ENCODE measurements around the gene GPR162. TPM values are rescaled to one million over a fixed set of nuclear protein-coding genes. Genes with fewer than 3 reads are reported as not detected.
A peak's percentile ranks its signal among the peaks of the same experiment; 100 is the strongest.
"Not testable (repeated sequence)": the region's sequence is repeated elsewhere in the genome, so short reads cannot be mapped to it uniquely, and the experiment has no call there.

GPR162 gene
- total RNA-seq, 2 donors from 2014 or later: 0.46 to 0.60 TPM

GRCh38 chr12:6853626-6854025 is 32.0 kb downstream of the GPR162 start:
- DNase-seq (ENCODE audit: low spot score in 2 of 2) (no peak), ATAC-seq (no peak)
- peak overlapping the region; percentile 96 to 97 for H3K27ac Mint-ChIP-seq
- no peaks in the 10 kb centered on the region for H3K9me3 Mint-ChIP-seq
- peaks cover 37 to 49% of the 10 kb centered on the region in 2 donors for H3K36me3 Mint-ChIP-seq

GRCh38 chr12:6854036-6854435 is 32.4 kb downstream of the GPR162 start:
- Mint-ChIP-seq H3K27ac (peak overlapping the region; percentile 96 to 97), H3K9me3 (no peaks in the 10 kb centered on the region), H3K36me3 (peaks cover 35 to 49% of the 10 kb centered on the region in 2 donors)
- no peak for DNase-seq (ENCODE audit: low spot score in 2 of 2)
- no peak for ATAC-seq

GRCh38 chr12:6855322-6855721 is 33.7 kb downstream of the GPR162 start:
- DNase-seq (ENCODE audit: low spot score in 2 of 2): no peak
- H3K9me3 Mint-ChIP-seq: no peaks in the 10 kb centered on the region
- peak overlapping the region; percentile 31 to 65 for H3K27ac Mint-ChIP-seq
- no peak for ATAC-seq
- H3K36me3 Mint-ChIP-seq: peaks cover 23 to 39% of the 10 kb centered on the region in 2 donors

GRCh38 chr12:6858799-6859198 is 37.2 kb downstream of the GPR162 start:
- DNase-seq (ENCODE audit: low spot score in 2 of 2) (no peak), ATAC-seq (no peak)
- Mint-ChIP-seq H3K9me3 (no peaks in the 10 kb centered on the region), H3K36me3 (peaks cover 23 to 33% of the 10 kb centered on the region in 2 donors), H3K27ac (no peak overlapping the region)

GRCh38 chr12:6860116-6860515 is 38.5 kb downstream of the GPR162 start:
- DNase-seq (ENCODE audit: low spot score in 2 of 2) (no peak), ATAC-seq (no peak)
- peaks cover 22 to 35% of the 10 kb centered on the region in 2 donors for H3K36me3 Mint-ChIP-seq
- peak overlapping the region in 1 of 2 donors; percentile 72 for H3K27ac Mint-ChIP-seq
- no peaks in the 10 kb centered on the region for H3K9me3 Mint-ChIP-seq

- peak overlapping the region in 1 of 2 donors; percentile 75 for H3K27ac Mint-ChIP-seq
- DNase-seq (ENCODE audit: low spot score in 2 of 2): no peak
- no peak for ATAC-seq
- H3K36me3 Mint-ChIP-seq: peaks cover 22 to 33% of the 10 kb centered on the region in 2 donors
- H3K9me3 Mint-ChIP-seq: no peaks in the 10 kb centered on the region
Measured at GRCh38 chr12:6860942-6861341, 39.3 kb downstream of the GPR162 start.

GRCh38 chr12:6861391-6861790 is 39.8 kb downstream of the GPR162 start:
- ATAC-seq (no peak), DNase-seq (ENCODE audit: low spot score in 2 of 2) (peak in 1 of 2 donors; percentile 53)
- H3K27ac Mint-ChIP-seq: peak overlapping the region in 1 of 2 donors; percentile 75
- peaks cover 22 to 33% of the 10 kb centered on the region in 2 donors for H3K36me3 Mint-ChIP-seq
- no peaks in the 10 kb centered on the region for H3K9me3 Mint-ChIP-seq

GRCh38 chr12:6863033-6863432 is 41.4 kb downstream of the GPR162 start:
- H3K36me3 Mint-ChIP-seq: peaks cover 20 to 25% of the 10 kb centered on the region in 2 donors
- no peaks in the 10 kb centered on the region for H3K9me3 Mint-ChIP-seq
- DNase-seq (ENCODE audit: low spot score in 2 of 2) (peak in 1 of 2 donors; percentile 51), ATAC-seq (no peak)
- peak overlapping the region in 1 of 2 donors; percentile 82 for H3K27ac Mint-ChIP-seq

- Mint-ChIP-seq H3K36me3 (peaks cover 27 to 30% of the 10 kb centered on the region in 2 donors), H3K27ac (peak overlapping the region in 1 of 2 donors; percentile 82), H3K9me3 (no peaks in the 10 kb centered on the region)
- DNase-seq (ENCODE audit: low spot score in 2 of 2) (no peak), ATAC-seq (no peak)
Measured at GRCh38 chr12:6863586-6864321, 42.1 kb downstream of the GPR162 start.

GRCh38 chr12:6865307-6865706 is 43.7 kb downstream of the GPR162 start:
- not testable (repeated sequence) for H3K9me3 Mint-ChIP-seq; H3K27ac Mint-ChIP-seq; ATAC-seq; DNase-seq (ENCODE audit: low spot score in 2 of 2)
- peaks cover 43% of the 10 kb centered on the region in 2 donors for H3K36me3 Mint-ChIP-seq

GRCh38 chr12:6866163-6866919 is 44.7 kb downstream of the GPR162 start:
- DNase-seq (ENCODE audit: low spot score in 2 of 2) (no peak), ATAC-seq (no peak)
- H3K27ac Mint-ChIP-seq: peak overlapping the region in 1 of 2 donors; percentile 91
- no peaks in the 10 kb centered on the region for H3K9me3 Mint-ChIP-seq
- peaks cover 41 to 44% of the 10 kb centered on the region in 2 donors for H3K36me3 Mint-ChIP-seq

GRCh38 chr12:6866920-6867412 is 45.3 kb downstream of the GPR162 start:
- DNase-seq (ENCODE audit: low spot score in 2 of 2): peak in 1 of 2 donors; percentile 85
- peaks cover 44 to 47% of the 10 kb centered on the region in 2 donors for H3K36me3 Mint-ChIP-seq
- H3K9me3 Mint-ChIP-seq: no peaks in the 10 kb centered on the region
- ATAC-seq: peak; percentile 0 to 5
- H3K27ac Mint-ChIP-seq: peak overlapping the region; percentile 91 to 99

GRCh38 chr12:6867413-6868210 is 46.0 kb downstream of the GPR162 start, which contains the start of gene TPI1:
Gene TPI1, plus strand, starts transcription at chr12:6867531. Its CDS starts 36 bp downstream, at chr12:6867567.
- DNase-seq (ENCODE audit: low spot score in 2 of 2) (peak in 1 of 2 donors; percentile 82), ATAC-seq (peak; percentile 67 to 79)
- peak within 1 kb of the TSS; percentile 91 to 99 for H3K27ac Mint-ChIP-seq
- H3K36me3 Mint-ChIP-seq: peaks cover 50 to 53% of the 10 kb centered on the region in 2 donors
- no peaks in the 10 kb centered on the region for H3K9me3 Mint-ChIP-seq

GRCh38 chr12:6868211-6869048 is 46.8 kb downstream of the GPR162 start:
- no peaks in the 10 kb centered on the region for H3K9me3 Mint-ChIP-seq
- no peak for DNase-seq (ENCODE audit: low spot score in 2 of 2)
- peaks cover 47 to 53% of the 10 kb centered on the region in 2 donors for H3K36me3 Mint-ChIP-seq
- H3K27ac Mint-ChIP-seq: peak overlapping the region; percentile 91 to 96
- peak in 1 of 2 donors; percentile 1 for ATAC-seq

All from activated naive CD4-positive, alpha-beta T cell treated with anti-CD3 and anti-CD28 coated beads, Interleukin-2, amount 50 U/mL, for 72 hours (primary cell).